ENCODE measurements around the gene SATB1.

The SATB1 gene

DNA sequence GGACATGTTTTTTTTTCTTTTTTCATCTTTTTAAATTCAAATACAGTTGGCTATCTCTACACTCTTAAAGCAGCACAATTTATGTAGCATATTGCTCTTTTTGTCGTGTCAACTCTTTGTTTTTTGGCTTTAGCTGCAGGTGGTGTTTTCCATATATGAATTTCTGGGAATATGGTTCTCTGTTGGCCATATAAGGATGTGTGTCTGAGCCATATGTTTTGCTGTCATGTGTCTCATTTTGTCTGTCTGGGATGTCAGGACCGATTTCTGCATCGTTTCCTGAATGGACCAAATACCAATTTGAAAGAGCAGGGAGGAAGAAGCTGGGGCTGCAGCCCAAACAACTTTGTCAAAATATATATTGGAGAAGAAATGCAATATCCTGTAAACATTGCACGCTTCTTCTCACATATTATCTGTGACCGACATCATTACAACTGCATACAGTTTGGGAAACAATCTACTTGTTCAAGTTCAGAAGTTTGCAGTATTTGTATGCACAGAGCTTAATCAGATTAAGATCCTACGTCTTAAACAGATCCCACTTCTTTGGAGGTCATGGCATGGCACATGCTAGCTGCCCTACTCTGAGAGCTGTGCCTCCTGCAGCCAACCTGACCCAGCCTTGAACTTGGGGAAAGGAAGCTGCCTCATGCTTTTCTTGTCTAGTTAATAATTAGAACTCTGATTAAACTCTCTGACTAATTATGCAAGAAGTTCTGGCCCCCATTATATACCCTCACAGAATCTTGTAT is 4.0 kb upstream of the SATB1 start:
- no peak for DNase-seq

DNA sequence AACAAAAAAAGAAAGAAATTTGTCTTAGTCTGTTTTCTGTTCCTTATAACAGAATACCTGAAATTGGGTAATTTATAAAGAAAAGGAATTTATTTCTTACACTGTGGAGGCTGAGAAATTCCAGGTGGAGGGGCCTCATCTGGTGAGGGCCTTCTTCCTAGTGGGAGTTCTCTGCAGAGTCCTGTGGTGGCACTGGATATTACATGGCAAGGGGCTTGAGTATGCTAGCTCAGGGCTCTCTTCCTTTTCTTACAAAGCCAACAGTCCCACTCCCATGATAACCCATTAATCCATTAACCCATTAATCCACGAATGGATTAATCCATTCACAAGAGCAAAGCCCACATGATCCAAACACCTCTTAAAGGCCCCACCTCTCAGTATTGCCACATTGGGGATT is 2.9 kb upstream of the SATB1 start:
- DNase-seq, result no peak

DNA sequence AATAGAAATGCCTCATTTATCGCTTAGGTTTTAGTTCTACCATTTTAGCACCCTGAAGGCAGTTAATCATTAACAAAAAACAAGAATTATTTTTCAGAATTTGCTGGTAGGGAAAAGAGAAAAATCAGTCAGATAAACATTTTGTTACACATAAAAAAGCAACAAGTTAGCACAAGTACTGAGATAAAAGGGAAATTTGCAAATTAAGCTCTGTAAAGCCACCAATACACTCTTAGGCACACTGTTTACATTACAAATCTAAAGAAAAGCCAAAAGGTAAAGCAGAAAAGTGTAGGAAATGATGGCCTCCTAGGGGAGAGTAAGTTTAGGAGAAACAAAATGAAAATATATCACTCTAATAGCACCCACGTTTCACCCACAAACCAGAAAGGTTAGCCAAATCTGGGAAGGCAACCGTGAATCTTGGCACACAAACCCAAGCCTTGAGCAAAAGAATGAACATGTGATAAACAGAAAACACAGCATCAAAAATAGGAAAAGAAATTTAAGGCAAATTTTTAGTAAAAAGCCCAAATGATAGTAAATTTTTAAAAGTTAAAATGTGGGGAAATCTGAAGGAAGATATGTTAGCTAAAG is 1.6 kb upstream of the SATB1 start:
- DNase-seq, result no peak

DNA sequence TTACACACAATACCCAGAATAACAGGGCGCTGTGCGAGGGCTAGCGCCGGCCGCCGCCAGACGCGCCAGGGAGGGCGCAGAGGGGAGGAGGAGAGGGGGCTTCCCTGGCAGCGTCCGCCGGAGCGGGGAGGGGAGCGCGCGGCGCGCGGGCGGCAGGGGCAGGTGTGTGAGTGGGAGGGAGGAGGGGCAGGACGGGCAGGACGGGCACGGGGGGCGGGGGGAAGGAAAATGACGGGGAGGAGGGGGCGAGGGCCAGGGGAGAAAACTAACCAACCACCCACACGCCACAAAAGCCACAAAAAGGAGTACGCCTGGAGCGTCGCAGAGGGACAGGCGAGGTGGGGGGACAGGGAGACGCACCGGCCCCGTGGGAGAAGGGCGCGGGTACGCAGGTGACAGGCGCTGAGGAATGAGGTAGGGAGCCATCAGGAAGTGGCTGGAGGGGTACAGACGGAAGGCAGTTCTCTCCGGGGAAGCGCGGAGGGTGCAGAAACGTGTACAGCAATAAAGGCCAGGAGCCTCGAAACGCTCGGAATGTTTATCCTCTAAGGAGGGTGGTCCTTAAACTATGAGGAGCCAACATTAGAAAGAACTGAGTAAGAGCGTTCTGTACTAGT is 610 bp upstream of the SATB1 start:
- peak in 1 of 2 donors; percentile 75 for DNase-seq

DNA sequence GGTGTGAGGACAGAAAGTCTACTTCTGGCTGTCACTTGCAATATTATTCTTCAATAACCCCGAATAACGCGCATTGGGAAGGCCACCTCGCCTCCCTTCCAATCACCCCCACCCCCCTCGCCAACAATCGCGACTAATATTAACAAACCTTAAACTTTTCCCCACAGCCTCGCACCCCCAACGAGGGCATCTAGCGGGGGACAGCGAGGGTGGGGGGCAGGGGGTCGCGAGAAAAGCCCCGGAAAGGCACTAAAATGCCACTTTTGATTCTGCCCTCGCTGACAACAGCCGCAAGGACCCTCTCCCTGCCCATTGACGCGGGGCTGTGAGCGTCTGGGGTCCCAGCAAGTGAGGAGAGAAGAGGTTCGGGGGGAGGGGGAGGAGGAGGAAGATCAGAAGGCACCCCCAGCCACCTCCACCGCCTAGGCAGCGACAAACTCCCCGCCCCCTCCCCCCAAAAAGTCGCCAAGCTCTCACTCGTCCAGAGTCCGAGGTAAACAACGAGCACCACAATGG is 868 bp downstream of the SATB1 start:
- no peak for DNase-seq

DNA sequence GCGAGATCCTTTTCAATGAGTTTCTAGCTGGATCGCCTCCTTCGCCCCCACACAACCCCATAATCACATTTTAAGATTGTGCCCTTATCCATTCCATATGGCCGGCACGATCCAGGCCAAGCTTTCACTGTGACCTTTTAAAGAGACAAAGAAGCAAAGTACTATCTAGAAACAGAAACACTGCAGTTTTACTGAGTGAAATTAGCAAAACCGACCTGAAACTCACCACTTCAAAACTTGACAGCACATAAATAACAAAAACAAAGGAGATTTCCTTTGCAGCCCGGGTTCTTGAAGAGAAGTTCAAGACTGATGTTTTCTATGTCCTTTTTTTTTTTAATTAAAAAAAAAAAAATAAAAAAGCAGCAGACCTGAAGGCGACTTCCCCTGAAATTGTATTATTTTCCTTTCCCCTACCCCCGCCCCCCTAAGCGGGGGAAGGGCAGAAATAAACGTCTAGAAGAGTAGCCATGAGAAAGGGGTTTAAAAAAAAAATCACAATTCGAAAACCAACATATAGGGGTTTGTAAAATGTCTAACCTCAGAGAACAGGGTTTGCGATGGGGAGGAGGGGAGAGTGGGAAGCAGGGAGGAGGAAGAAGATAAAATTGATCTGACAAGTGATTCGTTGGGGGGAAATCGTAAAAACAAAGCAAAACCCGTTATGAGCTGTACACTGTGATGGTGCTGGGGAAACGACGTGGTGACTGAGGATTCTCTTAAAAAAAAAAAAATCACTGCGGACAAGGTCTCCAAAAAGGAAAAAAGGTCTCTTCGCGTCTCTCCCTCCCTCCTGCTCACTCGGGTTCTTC is 1.5 kb downstream of the SATB1 start:
- peak in 1 of 2 donors; percentile 43 for DNase-seq

DNA sequence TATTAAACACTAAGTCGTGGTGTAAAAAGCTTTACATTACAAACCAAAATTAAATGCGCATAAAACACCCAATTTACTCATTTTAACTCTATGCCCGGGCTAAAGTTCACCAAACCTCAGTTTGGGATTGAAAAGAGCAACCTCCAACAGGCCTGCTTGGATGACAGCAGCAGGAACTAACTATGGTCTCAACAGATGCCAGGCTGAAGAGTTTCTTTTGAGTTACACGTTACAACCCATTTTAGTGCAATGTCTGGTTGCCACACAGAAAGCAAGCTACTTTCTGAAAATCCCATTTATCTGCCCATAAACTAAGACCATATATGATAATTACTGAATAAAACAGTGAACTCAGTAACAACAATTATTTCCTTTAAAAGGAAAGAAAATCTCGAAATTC is 2.2 kb downstream of the SATB1 start:
- DNase-seq, result no peak

DNA sequence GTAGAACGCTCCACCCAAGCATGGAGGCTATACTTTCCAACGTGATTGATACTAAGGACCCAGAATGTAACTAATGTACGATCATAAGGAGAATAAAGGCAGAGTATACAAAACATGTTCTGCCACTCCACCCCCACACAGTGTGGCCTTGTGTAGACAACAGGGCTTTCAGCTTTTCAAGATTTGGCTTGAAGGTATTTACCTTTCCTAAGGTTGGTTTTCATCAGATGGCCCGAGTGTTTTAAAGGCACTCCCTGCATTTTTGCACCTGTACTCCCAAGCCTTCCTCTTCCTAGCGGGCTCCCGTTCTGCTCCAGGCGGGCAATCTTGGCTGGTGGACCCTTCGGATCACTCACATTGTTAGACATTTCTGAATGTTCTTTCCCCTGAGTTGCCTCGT is 4.6 kb downstream of the SATB1 start:
- no peak for DNase-seq

DNA sequence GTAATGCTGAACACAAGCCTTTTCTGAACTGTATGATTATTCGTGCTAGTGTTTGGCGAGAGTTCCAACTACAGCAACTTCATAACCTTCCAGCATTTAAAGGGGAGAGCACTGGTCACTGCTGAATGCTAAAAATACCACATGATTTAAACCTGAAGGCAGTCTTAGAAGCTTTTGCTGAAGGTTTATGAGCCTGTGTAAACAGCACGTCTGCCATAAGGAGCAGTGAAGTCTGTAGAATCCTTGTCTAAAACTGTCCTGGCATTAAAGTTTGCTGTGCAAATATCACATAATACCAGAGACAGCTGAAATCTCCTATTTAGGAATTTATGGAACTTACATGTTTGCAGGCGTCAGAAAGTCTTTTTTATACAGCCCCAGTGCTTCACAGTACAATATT is 5.9 kb downstream of the SATB1 start:
- no peak for DNase-seq

DNA sequence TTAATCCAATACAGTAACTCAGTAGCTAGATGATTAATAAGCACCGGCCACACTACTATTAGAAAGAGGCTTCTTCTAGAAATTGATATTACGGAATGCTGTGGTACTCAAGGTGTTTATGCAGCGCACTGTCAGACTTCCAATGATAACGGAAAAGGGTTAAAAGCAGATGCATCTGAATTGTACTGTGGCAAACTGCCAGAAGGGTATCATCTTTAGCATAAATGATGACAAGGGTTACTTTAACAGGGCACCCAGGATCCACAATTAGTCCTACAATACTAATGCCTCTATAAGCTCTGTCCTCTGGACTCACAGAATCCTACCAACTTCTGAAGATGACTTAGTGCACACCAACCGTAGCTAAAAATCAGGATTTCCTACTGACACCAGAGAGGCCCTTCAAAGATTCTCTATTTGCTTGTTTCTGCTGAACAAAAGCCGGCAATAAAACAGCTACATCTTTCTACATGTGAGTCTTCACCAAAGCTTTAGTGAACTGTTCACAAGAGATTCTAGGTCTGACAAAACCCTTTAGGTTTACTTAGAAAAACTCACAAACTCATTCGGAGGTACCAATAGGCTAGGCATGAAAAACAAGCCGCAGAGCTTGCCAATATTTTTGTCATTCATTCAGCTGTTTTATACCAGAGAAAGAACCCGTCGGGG is 7.1 kb downstream of the SATB1 start:
- DNase-seq, result no peak

DNA sequence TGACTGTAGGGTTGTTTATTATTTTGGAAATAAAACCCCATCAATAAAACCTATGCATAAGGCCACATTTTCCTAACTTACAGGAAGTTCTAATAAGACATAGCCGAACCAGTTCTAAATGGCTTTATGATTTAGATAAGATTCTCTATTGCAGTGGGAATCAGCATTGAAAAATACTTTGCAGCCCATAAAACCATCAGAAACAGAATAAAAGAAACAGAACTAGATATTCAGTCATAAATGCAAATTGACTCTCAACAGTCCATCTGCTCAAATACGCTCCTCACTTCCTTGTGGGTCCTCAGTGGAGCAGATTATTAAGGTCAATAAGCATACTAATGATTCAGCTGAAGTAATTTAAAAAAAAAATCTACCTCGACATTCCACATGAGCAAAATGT is 8.8 kb downstream of the SATB1 start:
- no peak for DNase-seq

DNA sequence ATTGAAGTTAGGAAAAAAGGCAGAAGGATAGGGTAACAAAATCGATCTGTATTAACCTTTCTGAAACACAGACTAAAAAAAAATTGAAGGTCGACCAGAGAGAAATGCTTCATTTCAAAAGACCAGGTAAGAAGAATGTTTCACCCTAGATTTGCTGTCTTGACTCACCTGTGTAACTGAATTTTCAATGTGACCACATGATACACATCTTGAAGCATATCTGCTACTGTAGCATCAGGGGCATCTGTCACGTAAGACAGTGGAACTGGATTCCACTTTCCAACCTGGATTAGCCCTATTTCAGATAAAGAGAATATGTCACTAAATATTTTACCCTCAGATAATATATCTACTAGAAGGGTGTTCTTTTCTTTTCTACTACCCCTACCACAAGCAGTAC is 9.3 kb downstream of the SATB1 start:
- no peak for DNase-seq

DNA sequence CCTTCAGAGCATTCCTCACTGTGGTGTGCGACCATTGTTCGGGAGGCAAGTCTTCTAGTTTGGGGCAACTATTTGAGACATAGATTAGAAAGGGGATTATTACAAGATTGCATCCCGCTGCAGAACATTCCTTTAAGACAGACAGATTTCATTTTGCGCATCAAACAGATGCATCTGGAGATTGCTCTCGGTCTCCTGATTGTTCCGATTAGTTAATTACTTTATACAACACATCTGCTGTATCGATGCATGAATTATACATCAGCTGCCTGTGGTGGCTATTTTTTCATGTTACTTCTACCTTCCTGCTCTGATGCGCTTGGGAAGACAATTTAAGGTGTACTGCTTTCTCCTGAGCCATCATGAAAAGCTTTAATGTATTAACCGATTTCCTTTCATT is 10.0 kb downstream of the SATB1 start:
- no peak for DNase-seq

DNA sequence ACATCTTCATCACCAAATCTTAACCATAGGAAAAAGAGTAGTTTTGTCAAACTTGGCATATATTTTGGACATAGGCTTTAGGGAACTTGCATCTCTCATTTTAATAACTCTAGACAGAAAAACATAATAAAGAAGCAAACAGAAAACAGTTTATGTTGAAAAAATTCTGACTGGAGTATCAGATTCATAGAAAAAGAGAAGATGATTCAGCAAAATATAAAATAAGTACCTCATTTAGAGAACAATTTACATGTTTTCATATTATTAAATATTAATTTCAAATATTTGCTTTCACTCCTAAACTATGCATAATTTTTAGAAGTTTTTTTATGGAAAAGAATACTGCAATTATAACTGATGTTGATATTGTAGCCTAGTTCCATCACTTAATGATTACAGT is 12.5 kb downstream of the SATB1 start:
- DNase-seq, result no peak

DNA sequence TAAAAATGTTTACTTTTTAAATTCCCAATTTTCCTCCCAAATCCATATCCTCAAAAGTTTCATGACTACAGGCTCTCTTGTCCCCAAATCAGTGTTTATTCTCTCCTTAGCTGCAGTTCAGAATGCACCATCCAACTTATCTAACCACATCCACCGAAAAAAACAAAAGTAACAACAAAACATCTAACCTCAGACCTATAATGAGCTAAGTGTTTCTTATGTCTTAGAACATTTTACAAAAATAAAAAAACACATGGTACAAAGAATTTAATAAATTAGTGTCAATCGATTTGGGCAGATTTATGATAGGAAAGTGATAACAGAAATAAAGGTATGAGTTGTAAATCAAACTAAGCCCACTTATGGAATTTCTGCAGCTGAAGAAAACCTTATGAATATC is 13.6 kb downstream of the SATB1 start:
- no peak for DNase-seq

DNA sequence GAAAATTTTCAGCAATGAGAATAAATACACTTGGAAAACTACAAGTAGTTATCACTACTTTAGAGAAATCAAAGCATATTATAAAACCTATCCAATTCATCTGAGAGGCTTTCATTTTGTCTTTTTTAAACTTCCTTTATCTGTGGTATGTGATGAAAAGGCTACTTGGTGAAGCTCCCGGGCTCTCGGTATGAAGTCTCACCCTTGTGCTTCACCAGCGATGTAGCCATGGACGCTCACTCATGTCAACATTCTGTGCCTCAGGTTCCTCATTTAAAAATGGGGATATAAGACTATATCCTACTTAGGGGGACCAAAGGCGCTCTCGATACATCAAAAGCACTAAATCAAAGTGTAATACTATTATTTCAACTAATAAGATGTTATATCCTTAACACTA is 14.9 kb downstream of the SATB1 start:
- no peak for DNase-seq

DNA sequence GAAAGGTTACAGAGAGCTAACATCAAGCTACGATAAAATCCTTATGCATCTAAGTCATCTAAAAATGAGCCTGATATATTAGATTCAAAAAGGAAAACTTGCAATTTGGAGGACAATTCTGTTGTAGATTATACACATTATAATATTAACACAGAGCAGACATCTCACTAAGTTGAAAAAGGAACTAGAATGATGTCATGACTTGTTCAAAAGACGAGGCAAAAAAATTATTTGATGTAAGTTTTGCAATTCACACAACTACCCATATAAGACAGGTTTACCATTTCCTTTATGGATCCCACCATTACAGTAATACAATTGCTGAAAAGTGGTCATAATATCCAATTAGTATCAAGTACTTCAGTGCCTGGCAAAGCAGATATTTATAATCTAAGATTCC is 15.9 kb downstream of the SATB1 start:
- no peak for DNase-seq

DNA sequence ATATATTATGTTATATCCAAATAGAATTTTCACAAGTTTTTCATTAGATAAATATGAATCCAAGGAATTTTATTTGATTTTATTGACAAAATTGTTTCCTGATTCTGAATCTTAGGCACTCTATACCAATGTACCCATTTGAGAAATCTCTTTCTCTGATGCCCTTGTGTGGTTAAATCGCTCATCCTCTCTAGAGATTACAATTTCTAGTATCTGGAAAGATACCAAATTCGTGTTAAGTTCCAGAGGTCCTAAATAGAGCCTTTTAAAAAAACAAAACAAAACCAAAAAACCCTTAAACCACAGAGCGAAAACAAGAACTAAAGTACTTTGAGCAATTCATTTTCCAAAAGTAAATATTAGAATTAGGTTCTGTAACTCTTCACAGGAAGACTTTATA is 20.0 kb downstream of the SATB1 start:
- no peak for DNase-seq

DNA sequence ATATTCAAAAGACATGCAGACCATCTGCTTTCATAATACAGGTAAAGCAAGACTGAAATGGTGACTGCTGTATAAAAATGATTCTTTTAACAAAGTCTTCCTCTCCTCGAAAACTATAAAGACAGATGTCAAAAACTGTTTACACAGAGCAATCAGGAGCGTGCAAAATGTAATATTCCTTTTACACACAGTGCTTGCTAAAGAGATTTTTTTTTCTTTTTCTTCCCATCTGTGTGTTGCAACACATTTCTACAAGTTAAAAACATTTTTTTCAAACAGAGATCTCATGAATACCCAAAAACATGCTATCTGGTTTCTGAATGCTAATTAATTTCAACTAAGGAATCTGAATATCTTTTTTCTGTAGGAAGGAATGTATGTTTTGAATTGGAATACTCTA is 22.1 kb downstream of the SATB1 start:
- no peak for DNase-seq

DNA sequence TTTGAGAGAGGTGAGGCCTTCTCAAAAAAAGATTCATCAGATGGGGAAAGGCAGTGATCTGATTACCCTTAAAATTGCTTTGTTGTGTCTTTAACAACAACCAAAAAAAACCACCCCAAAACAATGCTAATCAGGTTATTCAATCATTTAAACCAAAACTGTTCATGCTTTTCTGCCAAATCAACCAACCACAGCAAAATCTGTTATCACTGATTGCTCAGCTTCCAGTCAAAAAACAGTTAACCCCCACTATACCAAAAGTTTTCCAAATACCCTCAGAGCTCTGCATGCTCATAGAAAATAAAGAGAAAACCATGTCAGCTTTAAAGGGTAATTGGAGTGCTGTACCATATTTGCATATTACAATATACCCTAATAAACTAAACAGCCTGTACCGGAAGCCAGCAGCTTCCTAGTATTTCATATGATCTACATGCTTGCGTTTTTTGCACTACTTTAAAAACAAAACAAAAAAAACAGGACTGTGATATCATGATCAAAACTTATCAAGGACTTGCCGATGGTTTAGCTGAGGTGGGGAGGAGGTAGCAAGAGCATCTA is 22.8 kb downstream of the SATB1 start:
- DNase-seq, result no peak

DNA sequence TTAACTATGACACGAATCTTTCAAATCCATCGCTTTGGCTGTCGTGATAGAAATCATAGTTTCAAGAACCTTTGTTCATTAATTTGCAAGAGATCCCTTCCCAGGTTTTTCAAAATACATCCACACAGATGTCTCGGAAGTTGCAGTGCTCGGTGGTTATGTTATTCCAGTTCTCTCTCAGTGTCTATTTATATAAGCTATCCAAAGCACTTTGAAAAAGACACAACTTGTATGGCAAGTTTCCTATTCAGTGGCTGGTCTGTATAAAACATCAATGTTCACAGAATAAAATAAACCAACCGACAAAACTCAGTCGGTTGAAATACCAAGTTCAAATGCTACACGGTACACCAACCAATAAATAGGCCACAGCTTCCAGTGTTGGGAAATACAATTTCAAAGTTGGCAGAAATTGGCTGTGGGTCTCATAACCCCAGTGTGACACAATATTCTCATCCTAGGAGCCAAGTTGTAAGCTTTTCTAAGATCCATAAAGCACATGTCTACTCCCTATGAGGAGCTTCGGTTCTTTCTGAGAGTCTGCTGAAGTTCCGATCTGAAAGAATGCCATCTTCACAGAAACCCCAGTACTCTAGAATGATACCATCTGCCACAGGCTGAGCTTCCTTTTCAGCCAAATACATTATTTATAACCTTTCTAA is 23.7 kb downstream of the SATB1 start:
- DNase-seq, result no peak

DNA sequence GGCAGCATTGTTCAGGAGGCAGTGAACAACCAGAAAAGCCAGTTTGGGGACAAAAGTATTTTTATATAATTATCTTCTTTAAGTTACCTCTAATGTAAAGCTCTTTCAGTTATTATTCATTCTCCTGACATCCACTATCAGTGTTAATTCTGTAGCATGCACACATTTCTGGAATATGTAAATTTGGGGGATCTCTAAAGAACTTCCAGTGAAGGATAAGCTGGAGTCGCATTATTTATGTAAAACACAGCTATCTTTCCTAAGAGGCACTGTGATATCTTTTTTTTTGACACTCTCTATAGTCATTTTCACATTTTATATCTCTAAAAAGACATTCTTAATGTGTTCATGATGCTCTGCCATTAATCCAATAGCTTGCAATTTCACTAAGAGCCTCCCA is 26.7 kb downstream of the SATB1 start:
- DNase-seq, result no peak
